ENCODE results near the gene DNAH1.

Gene DNAH1

GRCh38 chr3:52381623-52382022 lies 65.5 kb downstream of the DNAH1 start:
- Histone ChIP-seq H3K4me1 (ENCODE audit: control insufficient read depth, insufficient read depth, low read length) (peaks cover 4% of the 10 kb centered on the region), H3K9ac (ENCODE audit: low read length) (no peak overlapping the region), H3K9me3 (ENCODE audit: control insufficient read depth, insufficient read depth, low read depth, low read length) (no peaks in the 10 kb centered on the region), H3K27ac (ENCODE audit: low read depth, low read length) (no peak overlapping the region), H3K4me3 (ENCODE audit: low read depth, low read length) (no peak overlapping the region), H3K27me3 (ENCODE audit: control insufficient read depth, insufficient read depth, low read length) (peaks cover 3% of the 10 kb centered on the region; the same call in 1 of the 2 replicates), H3K36me3 (ENCODE audit: control insufficient read depth, insufficient read depth, low read length) (no peaks in the 10 kb centered on the region)

GRCh38 chr3:52383446-52383845 lies 67.3 kb downstream of the DNAH1 start:
- Histone ChIP-seq H3K4me1 (ENCODE audit: control insufficient read depth, insufficient read depth, low read length) (peaks cover 4% of the 10 kb centered on the region), H3K27ac (ENCODE audit: low read depth, low read length) (no peak overlapping the region), H3K36me3 (ENCODE audit: control insufficient read depth, insufficient read depth, low read length) (no peaks in the 10 kb centered on the region), H3K27me3 (ENCODE audit: control insufficient read depth, insufficient read depth, low read length) (0 out of 2 replicates have a peak, but pooled peaks cover 3% of the 10 kb centered on the region), H3K4me3 (ENCODE audit: low read depth, low read length) (no peak overlapping the region), H3K9me3 (ENCODE audit: control insufficient read depth, insufficient read depth, low read depth, low read length) (no peaks in the 10 kb centered on the region), H3K9ac (ENCODE audit: low read length) (no peak overlapping the region)

DNA sequence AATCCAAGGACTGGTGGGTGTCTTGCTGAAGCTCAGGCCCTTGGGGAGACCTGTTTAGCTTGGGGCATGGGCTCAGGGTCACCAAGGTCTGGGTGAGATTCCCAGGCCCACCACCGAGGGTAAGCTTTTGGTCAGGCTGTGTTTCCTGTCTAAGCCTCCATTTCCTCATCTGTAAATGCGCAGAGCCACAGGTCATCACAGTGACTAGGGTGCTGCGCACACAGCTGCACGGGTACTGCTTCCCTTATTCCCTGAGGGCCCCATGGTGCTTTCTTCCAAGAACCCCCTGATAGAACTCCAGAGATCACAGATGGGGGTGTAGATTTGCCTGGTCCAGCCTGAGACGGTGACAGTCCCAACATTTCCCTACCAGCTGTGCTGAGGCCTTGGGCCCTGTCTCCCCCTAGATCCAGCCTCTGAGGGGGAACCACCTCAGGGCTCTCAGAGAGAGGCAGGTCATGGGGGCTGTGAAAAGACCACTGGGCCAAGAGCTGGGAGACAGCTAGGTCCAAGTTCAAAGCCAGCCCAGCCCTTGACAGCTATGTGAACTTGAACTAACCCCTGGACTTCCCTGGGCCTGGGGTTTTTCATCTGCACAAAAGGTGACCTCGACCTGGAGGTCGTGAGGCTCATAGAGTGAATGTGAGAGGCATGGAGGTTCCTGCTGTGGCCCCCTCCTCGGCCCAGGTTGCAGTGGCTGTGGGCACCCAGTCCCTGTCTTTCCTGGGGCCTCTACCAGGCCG lies 68.1 kb downstream of the DNAH1 start:
- H3K36me3 ChIP-seq (ENCODE audit: control insufficient read depth, insufficient read depth, low read length), result no peaks in the 10 kb centered on the region
- H3K4me3 ChIP-seq (ENCODE audit: low read depth, low read length), result no peak overlapping the region
- no peak overlapping the region for H3K9ac ChIP-seq (ENCODE audit: low read length)
- 0 out of 2 replicates have a peak, but pooled peaks cover 3% of the 10 kb centered on the region for H3K27me3 ChIP-seq (ENCODE audit: control insufficient read depth, insufficient read depth, low read length)
- no peaks in the 10 kb centered on the region for H3K9me3 ChIP-seq (ENCODE audit: control insufficient read depth, insufficient read depth, low read depth, low read length)
- H3K27ac ChIP-seq (ENCODE audit: low read depth, low read length), result no peak overlapping the region
- H3K4me1 ChIP-seq (ENCODE audit: control insufficient read depth, insufficient read depth, low read length), result peaks cover 4% of the 10 kb centered on the region

DNA sequence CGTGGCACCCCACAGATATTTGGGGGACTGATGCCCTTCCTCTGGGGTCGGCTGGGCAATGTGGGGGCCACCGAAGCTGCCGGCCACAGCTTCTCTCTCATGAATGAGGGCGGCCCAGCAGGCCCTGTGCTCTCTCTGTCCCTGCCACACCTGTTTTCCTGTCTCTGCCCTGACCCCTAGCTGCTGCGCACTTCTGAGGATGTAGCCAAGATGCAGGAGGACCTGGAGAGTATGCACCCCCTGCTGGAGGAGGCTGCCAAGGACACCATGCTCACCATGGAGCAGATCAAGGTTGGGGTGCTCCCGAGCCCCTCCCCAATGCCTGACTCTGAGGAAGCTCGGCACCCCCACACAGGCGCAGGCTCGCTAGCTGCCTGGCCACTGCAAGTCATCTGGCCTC lies 69.0 kb downstream of the DNAH1 start:
- Histone ChIP-seq H3K27me3 (ENCODE audit: control insufficient read depth, insufficient read depth, low read length) (0 out of 2 replicates have a peak, but pooled peaks cover 3% of the 10 kb centered on the region), H3K9ac (ENCODE audit: low read length) (no peak overlapping the region), H3K27ac (ENCODE audit: low read depth, low read length) (no peak overlapping the region), H3K4me1 (ENCODE audit: control insufficient read depth, insufficient read depth, low read length) (peaks cover 4% of the 10 kb centered on the region), H3K4me3 (ENCODE audit: low read depth, low read length) (no peak overlapping the region), H3K36me3 (ENCODE audit: control insufficient read depth, insufficient read depth, low read length) (no peaks in the 10 kb centered on the region), H3K9me3 (ENCODE audit: control insufficient read depth, insufficient read depth, low read depth, low read length) (no peaks in the 10 kb centered on the region)

GRCh38 chr3:52387481-52387880 lies 71.4 kb downstream of the DNAH1 start:
- Histone ChIP-seq H3K27ac (ENCODE audit: low read depth, low read length) (no peak overlapping the region), H3K4me3 (ENCODE audit: low read depth, low read length) (no peak overlapping the region), H3K9ac (ENCODE audit: low read length) (no peak overlapping the region), H3K9me3 (ENCODE audit: control insufficient read depth, insufficient read depth, low read depth, low read length) (no peaks in the 10 kb centered on the region), H3K27me3 (ENCODE audit: control insufficient read depth, insufficient read depth, low read length) (peaks cover 7% of the 10 kb centered on the region; the same call in 1 of the 2 replicates), H3K4me1 (ENCODE audit: control insufficient read depth, insufficient read depth, low read length) (peaks cover 4% of the 10 kb centered on the region), H3K36me3 (ENCODE audit: control insufficient read depth, insufficient read depth, low read length) (no peaks in the 10 kb centered on the region)

- H3K27me3 ChIP-seq (ENCODE audit: control insufficient read depth, insufficient read depth, low read length), result peaks cover 7% of the 10 kb centered on the region; the same call in 1 of the 2 replicates
- H3K36me3 ChIP-seq (ENCODE audit: control insufficient read depth, insufficient read depth, low read length), result no peaks in the 10 kb centered on the region
- H3K4me1 ChIP-seq (ENCODE audit: control insufficient read depth, insufficient read depth, low read length), result peaks cover 4% of the 10 kb centered on the region
- no peaks in the 10 kb centered on the region for H3K9me3 ChIP-seq (ENCODE audit: control insufficient read depth, insufficient read depth, low read depth, low read length)
- H3K27ac ChIP-seq (ENCODE audit: low read depth, low read length), result no peak overlapping the region
- no peak overlapping the region for H3K9ac ChIP-seq (ENCODE audit: low read length)
- no peak overlapping the region for H3K4me3 ChIP-seq (ENCODE audit: low read depth, low read length)
These were observed 72.3 kb downstream of the DNAH1 start for GRCh38 chr3:52388348-52388821.

- Histone ChIP-seq H3K9me3 (ENCODE audit: control insufficient read depth, insufficient read depth, low read depth, low read length) (no peaks in the 10 kb centered on the region), H3K27me3 (ENCODE audit: control insufficient read depth, insufficient read depth, low read length) (peaks cover 7% of the 10 kb centered on the region; the same call in 1 of the 2 replicates), H3K27ac (ENCODE audit: low read depth, low read length) (no peak overlapping the region), H3K4me3 (ENCODE audit: low read depth, low read length) (no peak overlapping the region), H3K36me3 (ENCODE audit: control insufficient read depth, insufficient read depth, low read length) (no peaks in the 10 kb centered on the region), H3K9ac (ENCODE audit: low read length) (no peak overlapping the region), H3K4me1 (ENCODE audit: control insufficient read depth, insufficient read depth, low read length) (peaks cover 4% of the 10 kb centered on the region)
These were observed 72.8 kb downstream of the DNAH1 start for GRCh38 chr3:52388933-52389332.

GRCh38 chr3:52391096-52391495 lies 75.0 kb downstream of the DNAH1 start:
- Histone ChIP-seq H3K27ac (ENCODE audit: low read depth, low read length) (no peak overlapping the region), H3K27me3 (ENCODE audit: control insufficient read depth, insufficient read depth, low read length) (peaks cover 5% of the 10 kb centered on the region; the same call in 1 of the 2 replicates), H3K4me1 (ENCODE audit: control insufficient read depth, insufficient read depth, low read length) (no peaks in the 10 kb centered on the region), H3K4me3 (ENCODE audit: low read depth, low read length) (no peak overlapping the region), H3K9ac (ENCODE audit: low read length) (no peak overlapping the region), H3K9me3 (ENCODE audit: control insufficient read depth, insufficient read depth, low read depth, low read length) (no peaks in the 10 kb centered on the region), H3K36me3 (ENCODE audit: control insufficient read depth, insufficient read depth, low read length) (no peaks in the 10 kb centered on the region)

DNA sequence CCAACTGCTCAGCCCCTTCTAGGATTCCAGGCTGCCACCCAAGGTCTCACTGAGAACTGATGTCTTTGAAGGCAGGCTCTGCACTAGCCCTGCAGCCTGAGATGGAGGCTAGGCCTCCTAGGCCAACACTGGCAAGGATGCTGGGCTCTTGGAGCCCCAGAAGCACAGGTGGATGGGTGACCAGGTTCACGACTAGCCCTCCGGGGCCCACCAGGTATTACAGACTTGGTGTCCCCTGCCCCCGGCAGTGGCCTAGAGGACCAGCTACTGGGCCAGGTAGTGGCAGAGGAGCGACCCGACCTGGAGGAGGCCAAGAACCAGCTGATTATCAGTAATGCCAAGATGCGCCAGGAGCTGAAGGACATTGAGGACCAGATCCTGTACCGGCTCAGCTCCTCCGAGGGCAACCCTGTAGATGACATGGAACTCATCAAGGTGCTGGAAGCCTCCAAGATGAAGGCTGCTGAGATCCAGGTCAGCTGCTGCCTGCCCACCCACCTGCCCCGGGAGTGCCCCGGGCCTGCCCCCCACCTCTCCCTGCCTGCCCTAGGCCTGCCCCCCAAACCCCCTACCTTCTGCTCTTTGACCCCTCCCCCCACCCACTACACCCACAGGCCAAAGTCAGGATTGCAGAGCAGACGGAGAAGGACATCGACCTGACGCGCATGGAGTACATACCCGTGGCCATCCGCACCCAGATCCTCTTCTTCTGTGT lies 76.3 kb downstream of the DNAH1 start:
- H3K27ac ChIP-seq (ENCODE audit: low read depth, low read length), result no peak overlapping the region
- no peaks in the 10 kb centered on the region for H3K9me3 ChIP-seq (ENCODE audit: control insufficient read depth, insufficient read depth, low read depth, low read length)
- H3K36me3 ChIP-seq (ENCODE audit: control insufficient read depth, insufficient read depth, low read length), result no peaks in the 10 kb centered on the region
- no peaks in the 10 kb centered on the region for H3K4me1 ChIP-seq (ENCODE audit: control insufficient read depth, insufficient read depth, low read length)
- no peak overlapping the region for H3K4me3 ChIP-seq (ENCODE audit: low read depth, low read length)
- H3K27me3 ChIP-seq (ENCODE audit: control insufficient read depth, insufficient read depth, low read length), result peaks cover 4% of the 10 kb centered on the region; the same call in 1 of the 2 replicates
- H3K9ac ChIP-seq (ENCODE audit: low read length), result no peak overlapping the region

DNA sequence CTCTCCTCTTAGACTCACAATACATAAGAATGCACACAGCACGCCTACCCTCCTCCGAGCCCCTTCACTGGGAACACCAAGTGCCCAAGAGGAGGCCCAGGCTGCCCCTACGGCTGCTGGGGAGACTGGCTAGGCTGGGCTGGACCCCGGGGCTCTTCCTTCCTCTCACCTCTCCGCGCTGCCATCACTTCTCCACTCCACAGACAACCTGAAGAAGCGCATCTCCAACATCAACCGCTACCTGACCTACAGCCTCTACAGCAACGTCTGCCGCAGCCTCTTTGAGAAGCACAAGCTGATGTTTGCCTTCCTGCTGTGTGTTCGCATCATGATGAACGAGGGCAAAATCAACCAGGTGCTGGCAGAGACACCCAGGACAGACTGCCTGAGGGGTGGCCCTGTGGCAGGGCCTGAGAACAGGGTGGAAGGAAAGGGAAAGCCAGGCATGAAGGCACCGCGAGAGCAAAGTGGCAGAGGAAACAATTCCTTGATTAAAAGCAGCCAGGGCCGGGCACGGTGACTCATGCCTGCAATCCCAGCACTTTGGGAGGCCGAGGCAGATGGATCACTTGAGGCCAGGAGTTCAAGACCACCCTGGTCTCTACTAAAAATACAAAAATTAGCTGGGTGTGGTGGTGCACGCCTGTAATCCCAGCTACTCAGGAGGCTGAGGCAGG lies 77.2 kb downstream of the DNAH1 start:
- H3K27ac ChIP-seq (ENCODE audit: low read depth, low read length), result no peak overlapping the region
- H3K4me1 ChIP-seq (ENCODE audit: control insufficient read depth, insufficient read depth, low read length), result no peaks in the 10 kb centered on the region
- H3K27me3 ChIP-seq (ENCODE audit: control insufficient read depth, insufficient read depth, low read length), result peaks cover 4% of the 10 kb centered on the region; the same call in 1 of the 2 replicates
- H3K9me3 ChIP-seq (ENCODE audit: control insufficient read depth, insufficient read depth, low read depth, low read length), result no peaks in the 10 kb centered on the region
- H3K9ac ChIP-seq (ENCODE audit: low read length), result no peak overlapping the region
- H3K36me3 ChIP-seq (ENCODE audit: control insufficient read depth, insufficient read depth, low read length), result no peaks in the 10 kb centered on the region
- no peak overlapping the region for H3K4me3 ChIP-seq (ENCODE audit: low read depth, low read length)
